Measurements from ENCODE around the gene SPTBN2. TPM values are rescaled to one million over a fixed set of nuclear protein-coding genes. Genes with fewer than 3 reads are reported as not detected.
"Not testable (repeated sequence)": the region's sequence is repeated elsewhere in the genome, so short reads cannot be mapped to it uniquely, and the experiment has no call there.

The SPTBN2 gene
- total RNA-seq, 2 experiments from 2014 or later, result 1.4 to 1.7 TPM

DNA sequence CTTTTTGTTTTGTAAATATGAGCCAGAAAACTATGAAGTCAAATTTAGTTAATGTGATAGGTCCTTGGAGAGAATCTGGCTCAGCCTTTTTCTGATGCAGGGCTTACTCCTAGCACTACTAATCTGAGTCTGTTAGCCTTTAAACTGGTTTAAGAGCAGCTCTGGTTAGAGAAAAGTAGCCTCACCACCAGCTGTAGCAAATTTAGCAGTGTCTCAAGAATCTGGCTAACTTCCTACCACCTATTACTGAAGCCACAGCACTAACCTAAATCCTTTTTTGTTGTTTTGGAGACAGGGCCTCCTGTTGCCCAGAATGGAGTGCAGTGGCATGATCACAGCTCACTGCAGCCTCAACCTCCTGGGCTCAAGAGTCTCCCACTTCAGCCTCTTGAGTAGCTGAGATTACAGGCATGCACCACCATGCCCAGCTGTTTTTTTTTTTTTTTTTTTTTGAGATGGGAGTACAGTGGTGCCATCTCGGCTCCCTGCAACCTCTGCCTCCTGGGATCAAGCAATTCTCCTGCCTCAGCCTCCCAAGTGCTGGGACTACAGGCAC, 65.2 kb downstream of the SPTBN2 start:
- DNase-seq, result no peak
- no peak overlapping the region for H3K27ac Mint-ChIP-seq
- peaks cover 15% of the 10 kb centered on the region for H3K4me1 Mint-ChIP-seq
- no peak overlapping the region for H3K4me3 Mint-ChIP-seq
- H3K36me3 Mint-ChIP-seq, result peaks cover 12% of the 10 kb centered on the region
- H3K9me3 Mint-ChIP-seq, result no peaks in the 10 kb centered on the region
- H3K27me3 Mint-ChIP-seq, result no peaks in the 10 kb centered on the region

DNA sequence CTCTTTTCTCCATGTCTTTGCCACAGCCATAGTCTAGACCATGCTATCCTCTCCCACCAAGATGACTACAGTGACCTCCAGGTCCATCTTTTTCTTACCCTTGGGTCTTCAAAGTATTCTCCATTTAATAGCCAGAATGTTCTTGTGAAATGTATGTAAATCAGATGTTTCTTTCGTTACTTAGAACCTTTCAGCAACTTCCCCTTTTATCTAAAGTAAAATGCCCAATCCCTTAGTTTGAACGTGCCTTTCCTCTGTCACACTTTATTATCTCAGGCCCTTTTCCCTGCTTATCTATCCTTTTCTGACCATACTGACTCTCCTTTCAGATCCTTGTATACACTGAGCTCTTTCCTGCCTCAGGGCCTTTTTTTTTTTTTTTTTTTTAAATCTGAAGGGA, 69.3 kb downstream of the SPTBN2 start:
- DNase-seq, result no peak
- Mint-ChIP-seq H3K27me3 (no peaks in the 10 kb centered on the region), H3K4me1 (peaks cover 5% of the 10 kb centered on the region), H3K36me3 (peaks cover 18% of the 10 kb centered on the region), H3K4me3 (no peak overlapping the region), H3K9me3 (no peaks in the 10 kb centered on the region), H3K27ac (no peak overlapping the region)

DNA sequence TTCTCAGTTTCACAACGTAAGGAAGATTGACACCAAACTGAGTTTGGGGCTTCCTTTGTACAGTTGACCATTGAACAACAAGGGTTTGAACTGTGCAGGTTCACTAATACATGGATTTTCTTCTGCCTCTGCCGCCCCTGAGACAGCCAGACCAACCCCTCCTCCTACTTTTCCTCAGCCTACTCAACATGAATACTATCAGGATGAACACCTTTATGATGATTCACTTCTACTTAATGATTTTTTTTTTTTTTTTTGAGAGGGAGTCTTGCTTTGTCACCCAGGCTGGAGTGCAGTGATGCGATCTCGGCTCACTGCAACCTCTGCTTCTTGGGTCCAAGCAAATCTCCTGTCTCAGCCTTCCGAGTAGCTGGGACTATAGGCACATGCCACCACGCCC, 75.9 kb downstream of the SPTBN2 start:
- no peak for DNase-seq
- H3K4me1 Mint-ChIP-seq, result peaks cover 27% of the 10 kb centered on the region
- H3K9me3 Mint-ChIP-seq, result no peaks in the 10 kb centered on the region
- H3K4me3 Mint-ChIP-seq, result no peak overlapping the region
- H3K27me3 Mint-ChIP-seq, result no peaks in the 10 kb centered on the region
- H3K36me3 Mint-ChIP-seq, result peaks cover 48% of the 10 kb centered on the region
- H3K27ac Mint-ChIP-seq, result no peak overlapping the region

GRCh38 chr11:66652651-66653050, 76.4 kb downstream of the SPTBN2 start:
- no peak overlapping the region for H3K4me3 Mint-ChIP-seq

DNA sequence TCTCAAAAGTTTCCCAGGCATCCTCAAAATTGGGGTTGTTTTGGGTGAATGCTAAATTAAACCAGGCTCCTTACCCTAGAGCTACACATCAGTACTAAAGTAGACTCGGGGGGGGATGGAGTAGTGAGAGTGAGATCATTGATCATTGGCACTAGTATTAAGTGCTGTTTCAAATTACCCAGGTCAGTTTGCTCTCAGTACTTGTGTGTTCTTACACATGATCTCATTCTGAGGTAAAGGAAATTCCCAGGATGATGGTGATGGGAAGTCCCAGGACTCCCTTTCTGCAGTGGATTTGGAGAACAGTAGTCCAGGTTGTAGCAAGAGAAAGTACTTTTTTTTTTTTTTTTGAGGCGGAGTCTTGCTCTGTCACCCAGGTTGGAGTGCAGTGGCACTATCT, 78.0 kb downstream of the SPTBN2 start:
- Mint-ChIP-seq H3K27ac (peak overlapping the region; percentile 34), H3K9me3 (no peaks in the 10 kb centered on the region), H3K27me3 (no peaks in the 10 kb centered on the region), H3K36me3 (peaks cover 62% of the 10 kb centered on the region), H3K4me3 (no peak overlapping the region), H3K4me1 (peaks cover 45% of the 10 kb centered on the region)
- DNase-seq, result no peak

More at GRCh38 chr11:66652651-66653050, 76.4 kb downstream of the SPTBN2 start:
- Mint-ChIP-seq H3K9me3 (no peaks in the 10 kb centered on the region), H3K4me1 (peaks cover 29% of the 10 kb centered on the region), H3K27me3 (no peaks in the 10 kb centered on the region), H3K27ac (peak overlapping the region; percentile 43), H3K36me3 (peaks cover 51% of the 10 kb centered on the region)
- no peak for DNase-seq

- H3K4me1 Mint-ChIP-seq, result peaks cover 55% of the 10 kb centered on the region
- H3K36me3 Mint-ChIP-seq, result peaks cover 68% of the 10 kb centered on the region
- no peaks in the 10 kb centered on the region for H3K27me3 Mint-ChIP-seq
- DNase-seq, result no peak
- no peak overlapping the region for H3K4me3 Mint-ChIP-seq
- no peaks in the 10 kb centered on the region for H3K9me3 Mint-ChIP-seq
- no peak overlapping the region for H3K27ac Mint-ChIP-seq
These were observed 79.1 kb downstream of the SPTBN2 start for GRCh38 chr11:66649903-66650302.

GRCh38 chr11:66646828-66647227, 82.2 kb downstream of the SPTBN2 start:
- no peak overlapping the region for H3K4me3 Mint-ChIP-seq
- DNase-seq, result no peak
- peaks cover 76% of the 10 kb centered on the region for H3K4me1 Mint-ChIP-seq
- H3K9me3 Mint-ChIP-seq, result no peaks in the 10 kb centered on the region
- no peak overlapping the region for H3K27ac Mint-ChIP-seq
- H3K36me3 Mint-ChIP-seq, result peaks cover 83% of the 10 kb centered on the region
- no peaks in the 10 kb centered on the region for H3K27me3 Mint-ChIP-seq

- H3K4me3 Mint-ChIP-seq, result peak overlapping the region; percentile 99
- H3K27me3 Mint-ChIP-seq, result no peaks in the 10 kb centered on the region
- no peaks in the 10 kb centered on the region for H3K9me3 Mint-ChIP-seq
- peaks cover 88% of the 10 kb centered on the region for H3K4me1 Mint-ChIP-seq
- DNase-seq, result no peak
- H3K27ac Mint-ChIP-seq, result peak overlapping the region; percentile 27
- H3K36me3 Mint-ChIP-seq, result peaks cover 87% of the 10 kb centered on the region
These were observed 85.1 kb downstream of the SPTBN2 start for GRCh38 chr11:66643745-66644437.

GRCh38 chr11:66641834-66642233, 87.2 kb downstream of the SPTBN2 start:
- peaks cover 92% of the 10 kb centered on the region for H3K36me3 Mint-ChIP-seq
- no peaks in the 10 kb centered on the region for H3K27me3 Mint-ChIP-seq
- peak overlapping the region; percentile 5 for H3K27ac Mint-ChIP-seq
- H3K9me3 Mint-ChIP-seq, result no peaks in the 10 kb centered on the region
- DNase-seq, result no peak
- H3K4me1 Mint-ChIP-seq, result peaks cover 89% of the 10 kb centered on the region
- H3K4me3 Mint-ChIP-seq, result peak overlapping the region; percentile 99

- Mint-ChIP-seq H3K27ac (peak overlapping the region; percentile 99), H3K4me3 (peak overlapping the region; percentile 99), H3K4me1 (peaks cover 75% of the 10 kb centered on the region), H3K36me3 (peaks cover 78% of the 10 kb centered on the region)
- not testable (repeated sequence) for H3K9me3 Mint-ChIP-seq, H3K27me3 Mint-ChIP-seq, DNase-seq
These were observed 89.1 kb downstream of the SPTBN2 start for GRCh38 chr11:66639814-66640340.

DNA sequence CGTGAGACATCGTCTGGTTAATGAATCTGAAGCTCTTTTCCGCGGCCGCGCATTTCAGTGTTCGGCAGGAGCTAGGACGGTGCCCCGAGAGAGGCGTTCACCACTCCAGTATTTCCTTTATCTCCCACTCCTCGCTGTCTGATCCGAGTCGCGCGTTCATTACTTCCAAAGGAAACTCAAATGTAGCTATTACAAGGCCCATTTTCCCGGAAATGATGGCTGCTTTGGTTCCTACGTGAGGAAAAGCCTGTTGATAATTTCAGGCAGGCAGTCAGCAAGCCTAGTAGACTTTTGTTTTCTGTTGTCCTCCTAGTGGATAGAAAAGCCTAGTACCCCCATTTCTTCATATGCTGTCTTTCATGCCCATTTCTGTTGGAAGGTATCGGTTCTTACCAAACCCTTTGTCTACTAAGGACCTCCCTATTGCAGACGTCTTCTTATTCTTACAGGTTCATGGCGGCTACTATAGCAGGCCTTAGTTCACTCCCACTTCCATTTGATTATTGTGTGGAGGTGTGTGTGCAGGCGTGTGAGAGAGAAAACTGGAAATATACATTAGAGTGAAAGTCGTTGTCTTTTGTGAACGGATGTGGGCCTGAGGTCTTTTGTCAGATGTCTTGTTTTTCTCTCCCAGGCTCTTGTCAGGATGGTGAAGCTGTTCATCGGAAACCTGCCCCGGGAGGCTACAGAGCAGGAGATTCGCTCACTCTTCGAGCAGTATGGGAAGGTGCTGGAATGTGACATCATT, 89.8 kb downstream of the SPTBN2 start:
- H3K36me3 Mint-ChIP-seq, result peaks cover 77% of the 10 kb centered on the region
- H3K4me1 Mint-ChIP-seq, result peaks cover 71% of the 10 kb centered on the region
- peak overlapping the region; percentile 99 for H3K4me3 Mint-ChIP-seq
- no peaks in the 10 kb centered on the region for H3K9me3 Mint-ChIP-seq
- peak overlapping the region; percentile 99 for H3K27ac Mint-ChIP-seq
- peak; percentile 18 for DNase-seq
- H3K27me3 Mint-ChIP-seq, result no peaks in the 10 kb centered on the region

GRCh38 chr11:66638177-66639065, 90.6 kb downstream of the SPTBN2 start, which contains the start of gene RBM4:
RBM4 (plus strand) TSS chr11:66638703; CDS start chr11:66639712, 1,009 bp downstream.
- H3K9me3 Mint-ChIP-seq, result no peaks in the 10 kb centered on the region
- peaks cover 76% of the 10 kb centered on the region for H3K36me3 Mint-ChIP-seq
- H3K4me1 Mint-ChIP-seq, result peaks cover 64% of the 10 kb centered on the region
- H3K27me3 Mint-ChIP-seq, result no peaks in the 10 kb centered on the region
- peak within 1 kb of the TSS; percentile 99 for H3K27ac Mint-ChIP-seq
- DNase-seq, result peak; percentile 95
- H3K4me3 Mint-ChIP-seq, result peak within 1 kb of the TSS; percentile 99

DNA sequence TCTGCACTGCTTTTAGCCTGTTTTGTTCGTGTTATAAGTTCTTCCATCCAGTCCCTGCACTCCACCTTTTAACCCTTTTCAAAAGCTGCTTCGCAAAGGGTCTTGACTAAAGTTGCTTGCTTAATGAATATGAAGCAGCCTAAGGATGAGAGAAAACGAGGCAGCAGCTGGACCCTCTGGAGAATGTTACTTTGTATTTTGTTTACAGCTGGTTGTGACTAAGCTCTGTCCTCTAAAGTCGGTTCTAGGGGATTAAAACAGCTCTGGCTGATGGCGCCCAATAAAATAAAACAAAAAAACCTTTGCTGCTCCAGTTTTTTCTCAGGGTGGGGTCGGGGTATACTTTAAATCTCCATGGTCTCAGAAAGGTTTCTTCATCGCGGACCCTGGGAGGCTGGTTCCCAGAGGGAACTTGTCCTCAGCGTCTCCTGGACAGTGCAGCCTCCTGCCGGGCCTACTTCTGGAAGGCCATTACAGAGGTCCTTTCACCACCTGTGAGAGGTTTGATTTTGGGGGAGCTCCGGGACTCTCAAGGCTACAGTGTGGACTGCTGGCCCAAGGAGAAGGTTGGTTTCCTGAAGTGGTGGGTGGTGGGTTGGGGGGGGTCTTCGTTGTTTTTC, 91.3 kb downstream of the SPTBN2 start:
- H3K27ac Mint-ChIP-seq, result peak overlapping the region; percentile 99
- peak overlapping the region; percentile 99 for H3K4me3 Mint-ChIP-seq
- DNase-seq, result no peak
- H3K36me3 Mint-ChIP-seq, result peaks cover 70% of the 10 kb centered on the region
- H3K27me3 Mint-ChIP-seq, result no peaks in the 10 kb centered on the region
- H3K9me3 Mint-ChIP-seq, result no peaks in the 10 kb centered on the region
- H3K4me1 Mint-ChIP-seq, result peaks cover 57% of the 10 kb centered on the region

- Mint-ChIP-seq H3K36me3 (peaks cover 68% of the 10 kb centered on the region), H3K4me3 (no peak overlapping the region), H3K9me3 (no peaks in the 10 kb centered on the region), H3K27me3 (no peaks in the 10 kb centered on the region), H3K27ac (peak overlapping the region; percentile 58), H3K4me1 (peaks cover 50% of the 10 kb centered on the region)
- no peak for DNase-seq
These were observed 92.6 kb downstream of the SPTBN2 start for GRCh38 chr11:66636411-66636810.
